Measurements from ENCODE around the gene CXCL11.
A peak's percentile ranks its signal among the peaks of the same experiment; 100 is the strongest.
"Not testable (repeated sequence)": the region's sequence is repeated elsewhere in the genome, so short reads cannot be mapped to it uniquely, and the experiment has no call there.

Gene CXCL11

DNA sequence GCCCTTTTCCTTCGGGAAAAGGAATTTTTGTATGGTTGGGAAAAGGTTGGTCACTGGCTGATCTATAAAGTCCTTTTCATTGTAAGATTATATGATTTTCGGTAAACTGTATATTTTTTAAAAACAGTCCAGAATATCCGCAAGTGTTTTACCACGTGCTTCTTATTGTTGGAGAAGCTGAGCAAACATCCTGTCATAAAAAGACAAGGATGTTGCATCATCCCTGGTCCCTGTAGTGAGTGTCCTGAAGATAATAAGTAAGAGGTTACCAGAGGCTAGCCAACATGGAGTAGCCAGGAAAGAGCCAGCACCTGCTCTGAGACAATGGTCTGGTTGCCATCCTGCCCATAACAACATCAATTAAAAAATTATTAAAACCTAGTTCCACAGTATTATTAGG, 33.7 kb downstream of the CXCL11 start:
- DNase-seq (ENCODE audit: low spot score) (no peak), FAIRE-seq (no peak)

DNA sequence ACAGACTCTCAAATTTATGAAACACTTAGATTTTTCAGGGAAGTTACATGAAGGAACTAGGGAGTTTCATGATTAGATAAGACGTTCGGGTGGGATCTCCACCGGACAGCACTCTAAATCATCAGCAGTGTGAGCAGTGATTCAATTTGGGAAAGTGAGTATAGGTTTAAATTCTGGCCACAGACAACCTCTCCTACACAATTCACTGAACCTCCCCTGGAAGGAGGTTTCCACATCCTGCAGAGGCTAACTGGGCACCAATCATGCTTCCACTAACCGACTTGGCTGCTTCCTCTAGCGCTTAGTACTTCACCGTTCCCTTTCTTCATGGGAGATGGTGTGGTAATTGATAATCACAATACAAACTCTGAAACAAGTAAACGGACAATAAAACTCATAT, 34.2 kb downstream of the CXCL11 start:
- DNase-seq (ENCODE audit: low spot score) (no peak), FAIRE-seq (no peak)

DNA sequence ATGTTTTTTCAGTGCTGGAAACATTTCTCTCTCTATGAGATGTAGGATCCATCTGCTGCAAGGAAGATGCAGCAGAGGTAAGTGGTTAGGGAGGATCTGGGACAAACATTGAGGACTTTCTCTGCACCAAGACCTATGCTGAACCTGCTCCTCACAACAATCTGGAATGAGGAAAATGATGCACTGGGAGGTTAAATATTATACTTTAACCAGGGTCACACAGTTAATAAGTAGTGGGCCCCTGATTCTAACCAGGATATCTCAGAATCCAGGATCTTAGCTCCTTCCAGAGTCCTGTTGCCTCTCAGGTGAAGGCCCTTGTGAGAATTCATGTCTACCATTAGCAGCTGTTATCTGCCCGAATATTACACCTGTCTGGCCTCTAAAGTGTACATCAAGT, 35.6 kb downstream of the CXCL11 start:
- DNase-seq (ENCODE audit: low spot score) (no peak), FAIRE-seq (no peak)

DNA sequence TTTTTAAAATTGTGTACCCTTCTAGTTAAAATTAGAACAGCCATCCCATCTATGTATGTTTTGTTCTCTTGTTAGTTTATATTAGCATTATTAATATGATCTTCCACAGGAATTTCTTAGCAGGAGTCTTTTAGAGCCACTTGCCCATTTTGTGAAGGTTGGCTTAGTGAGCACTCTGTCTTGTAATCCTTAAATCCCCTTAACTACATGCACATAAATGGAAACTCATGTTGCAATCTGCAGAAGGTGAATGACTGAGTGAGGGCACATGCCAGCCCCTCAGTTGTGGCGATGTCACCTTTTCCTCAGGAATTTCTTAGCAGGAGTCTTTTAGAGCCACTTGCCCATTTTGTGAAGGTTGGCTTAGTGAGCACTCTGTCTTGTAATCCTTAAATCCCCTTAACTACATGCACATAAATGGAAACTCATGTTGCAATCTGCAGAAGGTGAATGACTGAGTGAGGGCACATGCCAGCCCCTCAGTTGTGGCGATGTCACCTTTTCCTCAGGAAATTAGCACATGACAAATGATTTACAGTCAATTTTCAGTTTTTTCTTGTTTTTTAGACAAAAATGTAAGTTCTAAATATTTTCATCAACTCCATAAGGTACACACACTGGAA, 37.2 kb downstream of the CXCL11 start:
- not testable (repeated sequence) for FAIRE-seq; DNase-seq (ENCODE audit: low spot score)

DNA sequence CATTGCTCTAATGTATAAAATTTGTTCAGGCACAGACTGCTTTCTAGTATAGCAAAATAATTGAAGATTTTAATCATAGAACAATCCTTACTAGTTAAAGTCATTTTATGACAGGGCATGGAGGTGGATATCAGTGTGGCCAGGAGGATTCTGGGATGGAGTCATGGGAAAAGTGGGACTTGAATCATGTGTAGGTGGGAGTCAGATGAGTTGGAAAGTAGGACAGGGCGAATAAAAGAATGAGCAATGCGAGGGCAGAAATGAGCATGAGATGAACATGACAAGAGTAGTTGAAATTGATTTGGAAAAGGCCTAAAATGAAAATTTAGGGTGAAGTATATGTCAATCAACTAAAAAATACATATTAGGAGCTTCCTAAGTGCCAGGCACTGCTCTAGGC, 37.9 kb downstream of the CXCL11 start:
- DNase-seq (ENCODE audit: low spot score): no peak
- no peak for FAIRE-seq

DNA sequence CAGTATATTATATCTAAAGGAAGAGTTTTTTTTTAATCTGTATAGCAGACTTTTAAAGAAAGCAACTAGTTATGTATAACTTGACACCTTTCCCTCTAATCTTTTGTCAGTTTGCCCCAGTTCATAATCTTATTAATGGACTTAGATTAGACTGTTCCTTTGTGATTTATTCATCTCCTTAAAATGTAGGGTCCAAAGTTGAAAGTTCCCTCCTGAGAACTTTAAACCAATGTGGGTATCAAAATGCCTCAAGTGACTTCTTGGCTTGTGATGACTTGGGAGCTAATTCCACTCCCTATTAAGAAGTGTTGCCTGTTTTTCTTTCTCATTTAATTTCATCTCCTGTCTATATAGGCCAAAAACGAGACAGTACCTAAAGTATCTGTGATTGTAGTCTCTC, 38.8 kb downstream of the CXCL11 start:
- DNase-seq (ENCODE audit: low spot score) (no peak), FAIRE-seq (no peak)

DNA sequence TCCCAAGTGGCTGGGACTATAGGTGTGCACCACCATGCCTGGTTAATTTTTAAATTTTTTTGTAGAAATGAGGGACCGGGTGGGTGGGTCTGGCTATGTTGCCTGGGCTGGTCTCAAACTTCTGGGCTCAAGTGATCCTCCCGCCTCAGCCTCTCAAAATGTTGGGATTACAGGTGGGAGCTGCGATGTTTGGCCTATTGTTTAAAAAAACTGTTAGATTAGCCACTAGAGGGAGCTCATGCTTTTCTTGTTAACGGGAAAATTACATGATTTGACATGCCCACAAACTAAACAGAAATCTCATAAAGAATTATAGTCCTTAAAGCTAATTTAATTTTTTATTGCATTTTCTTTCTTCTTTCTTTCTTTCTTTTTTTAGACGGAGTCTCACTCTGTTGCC, 40.1 kb downstream of the CXCL11 start:
- FAIRE-seq (peak; percentile 64), DNase-seq (ENCODE audit: low spot score) (peak; percentile 29)

DNA sequence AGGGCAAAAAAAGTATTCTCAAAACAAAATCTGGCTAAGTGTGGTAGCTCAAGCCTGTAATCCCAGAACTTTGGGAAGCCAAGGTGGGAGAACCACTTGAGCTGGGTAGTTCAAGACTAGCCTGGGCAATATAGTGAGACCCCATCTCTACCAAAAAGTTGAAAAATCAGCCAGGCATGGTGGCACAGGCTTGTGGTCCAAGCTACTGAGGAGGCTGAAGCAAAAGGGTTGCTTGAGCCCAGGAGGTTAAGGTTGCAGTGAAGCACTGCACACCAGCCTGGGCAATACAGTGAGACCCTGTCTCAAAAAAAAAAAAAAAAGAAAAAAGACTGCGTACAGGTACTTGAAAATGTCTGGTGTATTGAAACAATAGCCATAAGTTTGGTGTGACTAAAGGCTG, 43.4 kb downstream of the CXCL11 start:
- FAIRE-seq (no peak), DNase-seq (ENCODE audit: low spot score) (no peak)

DNA sequence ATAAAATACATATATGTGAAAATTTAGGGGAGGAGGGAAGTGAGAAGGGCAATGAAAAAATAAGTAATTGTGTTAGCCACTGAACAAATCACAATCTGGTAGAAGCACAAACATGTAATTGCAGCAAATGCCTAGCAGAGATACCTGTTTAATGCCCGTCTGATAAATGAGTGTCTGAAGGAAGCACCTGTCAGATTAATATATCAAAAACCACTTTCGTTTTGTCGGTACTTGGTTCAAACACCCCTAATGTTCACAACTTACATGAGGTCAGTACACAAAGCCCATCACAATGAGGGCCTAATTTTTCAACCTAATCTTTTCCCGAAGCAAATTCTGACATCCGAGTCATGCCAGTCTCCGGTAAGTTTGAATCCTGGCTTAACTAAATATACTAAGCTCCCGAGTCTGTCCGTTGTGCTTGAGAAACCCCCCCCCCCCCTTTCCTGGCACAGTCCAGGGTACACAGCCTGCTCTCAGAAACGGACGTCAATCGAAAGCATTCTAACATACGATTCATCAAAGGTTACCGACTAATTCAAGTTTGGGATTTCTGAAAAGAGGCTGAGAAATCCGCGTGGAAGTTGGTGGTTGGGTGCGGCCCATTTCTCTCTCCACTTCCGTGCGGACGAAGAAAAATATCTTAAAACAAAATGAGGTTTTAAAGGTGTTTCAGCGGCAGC, 45.9 kb downstream of the CXCL11 start:
- FAIRE-seq: no peak

DNA sequence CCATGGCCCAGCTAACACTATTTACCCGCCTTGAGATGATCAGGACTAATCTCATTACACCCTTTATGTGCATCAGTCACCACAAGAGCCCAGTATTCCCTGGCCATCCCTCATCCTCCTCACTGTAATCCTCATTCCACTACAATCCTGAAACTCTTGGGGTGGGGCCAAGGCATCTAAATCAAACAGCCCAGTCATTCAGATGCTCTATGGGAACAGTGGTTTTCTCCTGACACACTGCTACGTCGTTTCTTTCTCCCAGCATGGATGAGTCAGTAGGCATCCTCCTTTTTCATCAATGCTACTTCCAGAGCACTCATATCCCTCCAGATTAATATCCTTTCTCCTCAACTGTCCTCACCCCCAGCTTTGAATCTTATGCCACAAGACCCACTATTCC, 50.8 kb downstream of the CXCL11 start:
- peak; percentile 47 for DNase-seq (ENCODE audit: low spot score)
- FAIRE-seq: no peak

More for the DNA sequence above, 45.9 kb downstream of the CXCL11 start:
- no peak for DNase-seq (ENCODE audit: low spot score)
